IPS-18c (cell line): ENCODE results near the gene CTBP1.
"Not testable (repeated sequence)": the region's sequence is repeated elsewhere in the genome, so short reads cannot be mapped to it uniquely, and the experiment has no call there.

Experiments used
- H3K4me3 ChIP-seq: 2 replicates; pipeline ENCODE4 v1.7.0; 2013; ENCODE audit warnings: low read depth, mild to moderate bottlenecking, low read length, moderate library complexity; ENCODE audit not compliant: insufficient read depth
- H3K9me3 ChIP-seq: one replicate; pipeline ENCODE4 v1.6.1; 2013; ENCODE audit warnings: mild to moderate bottlenecking, low read length, moderate library complexity; ENCODE audit not compliant: control insufficient read depth, insufficient read depth

Gene CTBP1

GRCh38 chr4:1244081-1244977 lies 4.6 kb downstream of the CTBP1 start:
- Histone ChIP-seq H3K9me3 (peaks cover 2% of the 10 kb centered on the region), H3K4me3 (no peak overlapping the region)

DNA sequence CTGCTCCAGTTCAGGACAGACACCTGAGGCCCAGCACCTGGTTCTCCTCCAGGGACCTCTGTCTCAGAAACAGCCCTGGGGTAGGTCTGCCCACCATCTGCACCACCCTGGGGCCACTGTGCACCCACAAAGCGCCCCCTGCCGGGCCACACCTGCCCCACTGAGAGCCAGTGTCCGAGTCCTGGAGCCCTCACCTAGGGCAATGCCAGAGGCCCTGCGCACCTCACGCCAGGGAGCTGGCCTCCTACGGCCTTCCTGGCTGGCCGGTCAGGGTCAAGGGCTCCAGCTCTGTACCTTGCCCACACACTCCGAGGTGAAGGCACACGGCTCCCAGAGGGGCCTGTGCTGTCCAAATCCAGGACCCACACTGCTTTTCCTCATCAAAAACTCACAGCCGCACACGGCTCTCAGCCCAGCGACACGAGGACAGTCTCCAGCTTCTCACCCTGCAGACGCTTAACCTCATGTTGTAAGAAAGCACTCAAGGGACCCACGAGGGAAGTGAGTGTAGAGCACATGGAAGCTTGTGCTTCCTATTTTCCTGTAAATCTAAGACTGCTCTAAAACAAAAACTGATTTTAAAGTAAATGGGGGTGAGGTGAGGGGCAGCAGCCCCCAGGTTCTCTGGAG lies 5.4 kb downstream of the CTBP1 start:
- Histone ChIP-seq H3K4me3 (no peak overlapping the region), H3K9me3 (peaks cover 2% of the 10 kb centered on the region)

DNA sequence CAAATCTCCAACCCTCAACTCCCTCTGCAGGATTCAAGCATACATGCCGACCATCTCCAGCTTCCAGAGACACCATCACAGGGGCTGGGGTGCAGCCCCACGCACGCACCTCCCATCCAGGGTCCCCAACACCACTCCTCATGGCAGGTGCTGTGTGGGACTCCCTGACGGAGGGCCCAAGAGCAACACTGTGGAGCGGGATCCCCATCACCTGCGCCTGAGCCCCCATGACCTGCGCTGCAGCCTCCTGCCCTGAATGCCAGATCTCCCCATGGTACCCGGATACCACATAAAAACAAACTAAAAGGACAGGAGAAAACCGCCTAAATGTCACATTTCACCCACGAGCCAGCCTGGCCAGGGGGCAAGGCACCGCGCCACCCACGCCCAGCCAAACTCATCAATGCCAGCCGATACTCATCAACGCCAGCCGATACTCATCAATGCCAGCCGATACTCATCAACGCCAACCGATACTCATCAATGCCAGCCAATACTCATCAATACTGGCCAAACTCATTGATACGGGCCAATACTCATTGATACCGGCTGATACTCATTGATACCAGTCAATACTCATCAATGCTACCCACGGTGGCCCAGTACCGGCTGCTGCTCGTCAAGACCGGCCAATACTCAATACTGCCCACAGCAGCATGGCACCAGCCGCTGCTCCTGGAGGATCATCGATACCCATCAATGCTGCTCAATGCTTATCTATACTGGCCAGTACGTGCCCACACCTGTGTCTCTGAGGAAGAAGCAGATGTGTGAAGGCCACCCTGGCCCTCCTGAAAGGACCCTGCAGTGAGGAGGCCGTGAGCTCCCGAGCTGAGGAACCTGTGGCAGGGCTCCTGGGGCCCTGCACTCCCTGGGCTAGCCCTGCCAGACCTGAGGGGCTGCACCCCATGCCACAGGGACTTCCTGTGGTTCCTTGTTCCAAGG lies 6.2 kb downstream of the CTBP1 start:
- no peak overlapping the region for H3K4me3 ChIP-seq
- H3K9me3 ChIP-seq: peaks cover 2% of the 10 kb centered on the region

DNA sequence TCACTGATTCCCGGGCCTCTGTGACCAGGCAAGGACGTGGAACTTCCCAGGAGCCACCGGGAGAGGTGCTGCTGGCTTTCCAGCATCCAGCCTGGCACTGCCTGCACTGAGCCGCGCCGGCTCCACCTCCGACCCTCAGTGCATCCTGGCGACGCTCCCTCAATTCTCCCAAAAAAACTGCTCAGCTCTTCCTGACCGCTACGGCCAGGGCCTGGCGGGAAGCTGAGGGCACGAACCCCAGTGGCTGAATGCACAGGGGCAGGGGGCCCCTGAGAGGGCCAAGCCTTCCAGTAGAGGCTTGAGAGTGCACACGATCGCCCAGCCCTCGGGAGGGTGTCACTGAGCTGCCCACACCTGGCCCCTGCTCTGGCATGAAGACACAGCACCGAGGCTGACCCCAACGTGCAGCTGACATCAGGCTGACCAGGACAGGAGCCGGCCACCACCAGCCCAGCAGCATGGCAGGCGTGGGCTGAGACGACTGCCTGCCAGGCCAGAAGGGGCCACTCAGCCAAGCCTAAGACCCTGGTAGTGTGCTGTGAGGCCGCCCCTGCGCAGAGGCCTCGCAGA lies 6.9 kb downstream of the CTBP1 start:
- Histone ChIP-seq H3K4me3 (no peak overlapping the region), H3K9me3 (peaks cover 2% of the 10 kb centered on the region)

DNA sequence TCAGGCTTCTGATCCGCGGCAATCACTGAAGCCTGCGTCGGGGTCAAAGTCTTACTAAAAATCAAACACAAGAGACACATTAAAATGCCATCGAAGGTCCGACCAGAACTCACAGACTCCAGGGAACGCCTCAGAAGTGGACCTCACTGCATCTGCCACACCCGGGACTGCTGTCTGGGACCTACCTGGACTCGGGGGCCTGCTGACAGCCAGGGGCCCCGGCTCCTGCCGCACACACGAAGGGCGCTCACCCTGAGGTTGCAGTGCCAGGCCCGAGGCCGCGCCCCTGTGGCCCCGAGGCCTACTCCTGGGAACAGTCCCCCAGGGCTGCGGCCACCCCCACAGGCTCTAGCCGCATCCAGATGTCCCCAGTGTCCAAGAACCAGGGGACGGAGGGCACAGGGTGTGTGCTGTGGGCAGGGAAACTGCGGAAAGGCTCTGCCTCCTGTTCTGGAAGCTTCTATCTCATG lies 7.4 kb downstream of the CTBP1 start:
- Histone ChIP-seq H3K4me3 (no peak overlapping the region), H3K9me3 (peaks cover 2% of the 10 kb centered on the region)

DNA sequence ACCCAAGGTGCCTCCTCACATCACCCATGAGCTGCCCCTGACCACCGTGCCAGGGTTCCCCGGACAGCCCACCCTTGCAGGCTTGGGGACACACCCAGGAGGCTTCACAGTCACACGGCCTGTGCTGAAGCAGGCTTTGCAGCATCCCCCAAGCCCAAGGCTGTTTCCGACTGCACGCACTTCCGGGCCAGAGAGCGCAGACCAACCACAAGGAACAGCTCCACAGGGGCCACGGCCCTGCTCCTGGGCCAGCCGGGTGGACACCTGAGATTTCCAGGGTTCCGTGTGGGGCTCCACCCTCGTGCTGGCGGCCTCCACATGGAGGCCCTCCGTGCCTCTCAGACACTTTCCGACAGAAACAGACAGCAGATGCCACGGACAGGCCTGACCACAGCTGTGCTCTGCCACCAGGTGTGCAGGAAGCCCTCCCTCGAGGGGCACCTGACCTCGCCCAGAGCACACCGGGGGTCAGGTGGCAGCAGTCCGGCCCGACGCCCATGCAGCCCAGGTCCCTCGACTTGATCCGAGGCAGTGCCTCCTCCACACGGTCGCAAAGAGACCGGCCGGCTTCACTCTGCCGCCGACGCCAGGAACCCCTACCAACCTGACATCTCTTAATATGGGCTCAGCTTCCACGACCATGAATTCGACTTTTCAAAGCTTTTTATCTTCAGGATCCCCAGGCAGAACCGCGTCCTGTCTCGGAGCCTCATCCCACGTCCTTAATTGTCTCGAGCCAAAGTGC lies 8.0 kb downstream of the CTBP1 start:
- no peak overlapping the region for H3K4me3 ChIP-seq

DNA sequence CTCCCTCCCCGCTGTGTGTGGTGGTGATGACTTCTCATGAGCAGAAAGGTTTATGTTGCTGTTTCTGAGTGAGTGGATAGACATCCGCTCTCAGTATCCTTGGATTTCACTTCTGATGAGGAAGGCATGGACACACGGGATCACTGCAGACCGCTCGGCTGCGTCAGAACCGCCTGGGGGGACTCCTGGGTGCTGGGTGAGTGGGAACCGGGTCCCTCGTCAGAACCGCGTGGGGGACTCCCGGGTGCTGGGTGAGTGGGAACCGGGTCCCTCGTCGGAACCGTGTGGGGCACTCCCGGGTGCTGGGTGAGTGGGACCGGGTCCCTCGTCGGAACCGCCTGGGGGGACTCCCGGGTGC lies 9.0 kb downstream of the CTBP1 start:
- H3K9me3 ChIP-seq: peaks cover 2% of the 10 kb centered on the region
- no peak overlapping the region for H3K4me3 ChIP-seq

More for the DNA sequence above, 8.0 kb downstream of the CTBP1 start:
- H3K9me3 ChIP-seq: peaks cover 2% of the 10 kb centered on the region

- Histone ChIP-seq H3K9me3 (peaks cover 2% of the 10 kb centered on the region), H3K4me3 (no peak overlapping the region)
These were observed 9.6 kb downstream of the CTBP1 start for GRCh38 chr4:1239141-1239949.

- peaks cover 2% of the 10 kb centered on the region for H3K9me3 ChIP-seq
- H3K4me3 ChIP-seq: no peak overlapping the region
These were observed 10.3 kb downstream of the CTBP1 start for GRCh38 chr4:1238676-1239000.

DNA sequence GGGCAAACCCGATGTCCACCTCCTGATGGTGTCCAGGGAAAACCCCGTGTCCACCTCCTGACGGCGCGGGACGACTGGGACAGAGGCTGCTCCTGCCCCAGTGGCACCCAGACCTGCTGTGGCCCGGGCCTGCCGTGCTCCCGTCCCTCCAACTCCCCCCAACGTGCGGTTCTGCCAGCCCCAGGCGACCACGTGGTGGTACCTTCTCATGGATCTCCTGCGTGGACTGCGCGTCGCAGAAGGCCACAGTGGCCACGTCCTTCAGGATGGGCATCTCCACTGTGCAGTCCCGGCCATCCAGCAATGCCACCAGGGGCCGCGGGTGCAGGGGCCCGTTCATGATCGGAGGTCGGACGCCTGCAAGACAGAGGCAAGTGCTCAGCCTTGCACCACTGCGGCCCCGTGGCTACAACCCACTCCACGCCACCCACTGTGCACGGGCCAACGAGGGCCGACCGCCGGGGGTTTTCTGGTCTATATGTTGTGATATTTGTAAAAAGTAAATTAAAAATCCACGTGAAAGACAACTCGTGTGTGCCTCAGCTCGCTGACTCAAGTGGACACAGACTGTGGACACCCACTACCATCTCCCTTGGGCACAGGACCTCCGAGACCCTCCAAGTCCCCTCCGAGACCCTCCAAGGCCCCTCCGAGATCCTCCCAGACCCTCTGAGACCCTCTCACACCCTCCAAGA lies 10.8 kb downstream of the CTBP1 start:
- Histone ChIP-seq H3K4me3 (no peak overlapping the region), H3K9me3 (peaks cover 2% of the 10 kb centered on the region)

DNA sequence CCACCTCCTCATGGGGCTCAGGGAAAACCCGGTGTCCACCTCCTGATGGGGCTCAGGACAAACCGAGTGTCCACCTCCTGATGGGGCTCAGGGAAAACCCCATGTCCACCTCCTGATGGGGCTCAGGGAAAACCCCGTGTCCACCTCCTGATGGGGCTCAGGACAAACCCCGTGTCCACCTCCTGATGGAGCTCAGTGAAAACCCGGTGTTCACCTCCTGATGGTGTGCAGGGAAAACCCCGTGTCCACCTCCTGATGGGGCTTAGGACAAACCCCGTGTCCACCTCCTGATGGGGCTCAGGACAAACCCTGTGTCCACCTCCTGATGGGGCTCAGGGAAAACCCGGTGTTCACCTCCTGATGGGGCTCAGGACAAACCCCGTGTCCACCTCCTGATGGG lies 11.7 kb downstream of the CTBP1 start:
- not testable (repeated sequence) for H3K4me3 ChIP-seq

GRCh38 chr4:1236836-1237235 lies 12.1 kb downstream of the CTBP1 start:
- not testable (repeated sequence) for H3K9me3 ChIP-seq, H3K4me3 ChIP-seq

More for the DNA sequence above, 11.7 kb downstream of the CTBP1 start:
- not testable (repeated sequence) for H3K9me3 ChIP-seq

GRCh38 chr4:1236103-1236641 lies 12.8 kb downstream of the CTBP1 start:
- Histone ChIP-seq H3K4me3 (no peak overlapping the region), H3K9me3 (no peaks in the 10 kb centered on the region)

DNA sequence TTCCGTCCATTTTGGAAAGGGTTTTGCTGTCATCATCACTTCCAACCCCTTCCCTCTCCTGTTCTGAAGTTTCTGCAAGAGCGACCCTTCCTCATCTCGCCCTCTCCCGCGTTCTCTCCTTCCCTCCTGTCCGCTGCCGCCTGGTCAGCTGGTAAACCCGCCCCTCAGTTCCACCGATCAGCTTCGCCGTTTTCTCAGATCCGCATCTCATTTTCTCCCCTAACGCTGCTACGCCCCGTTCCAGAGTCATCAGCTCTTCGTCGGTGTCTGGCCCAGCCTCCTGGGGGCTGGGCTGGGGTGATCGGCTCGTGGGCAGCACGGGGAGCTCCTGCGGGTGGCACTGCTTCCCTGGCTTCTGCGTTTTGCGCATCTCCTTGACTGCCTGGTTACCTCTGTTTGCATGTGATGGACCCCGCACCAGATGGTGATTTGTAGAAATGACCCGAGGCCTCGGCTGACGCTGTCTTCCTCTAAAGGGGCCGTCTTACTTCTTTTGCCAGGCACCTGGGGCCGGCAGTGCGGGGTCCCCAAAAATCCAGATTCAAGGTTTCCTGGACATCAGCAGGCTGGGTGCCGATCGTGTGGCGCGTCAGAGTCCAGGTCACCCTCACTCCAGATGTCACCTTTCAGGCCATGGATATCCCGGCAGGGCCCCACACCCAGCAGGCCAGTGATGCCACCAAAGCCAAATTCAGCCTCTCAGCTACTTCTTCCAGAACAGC lies 13.4 kb downstream of the CTBP1 start:
- H3K9me3 ChIP-seq: no peaks in the 10 kb centered on the region
- H3K4me3 ChIP-seq: no peak overlapping the region
